Activated CD8-positive, alpha-beta T cell treated with anti-CD3 and anti-CD28 coated beads for 36 hours (primary cell): Measurements from ENCODE around the gene NOC2L. TPM values are rescaled to one million over a fixed set of nuclear protein-coding genes. Genes with fewer than 3 reads are reported as not detected.

Experiments
- ATAC-seq: fragments of 200-7000 bp; cut with Tn5 transposase; one replicate; pipeline ENCODE4 v1.10.0; 2021; ENCODE audit warnings: mild to moderate bottlenecking, moderate library complexity
- CTCF ChIA-PET: fragments of 350-600 bp; sonication (Branson Sonifier 250); formaldehyde crosslinking; loops from one replicate; lab custom pipeline; 2021; ENCODE audit warnings: antibody characterized with exemption; lab: Charles Lee
- POLR2A ChIA-PET: fragments of 350-600 bp; sonication (Branson Sonifier 250); formaldehyde crosslinking; loops from one replicate; lab custom pipeline; 2021; ENCODE audit warnings: antibody characterized with exemption; lab: Charles Lee
- DNase-seq: peaks from one replicate; pipeline ENCODE4 v3.0.0-alpha.2; 2020
- H3K27ac Mint-ChIP-seq: one replicate; pipeline ENCODE4 v1.8.0; 2021; ENCODE audit warnings: mild to moderate bottlenecking, mixed read lengths
- H3K27me3 Mint-ChIP-seq: one replicate; pipeline ENCODE4 v1.8.0; 2021; ENCODE audit warnings: mixed read lengths
- H3K36me3 Mint-ChIP-seq: one replicate; pipeline ENCODE4 v1.8.0; 2021; ENCODE audit warnings: low read depth, mixed read lengths
- H3K4me1 Mint-ChIP-seq: one replicate; pipeline ENCODE4 v1.8.0; 2021; ENCODE audit warnings: low read depth, mixed read lengths
- H3K4me3 Mint-ChIP-seq: one replicate; pipeline ENCODE4 v1.8.0; 2021; ENCODE audit warnings: mild to moderate bottlenecking, moderate library complexity, mixed read lengths
- H3K9me3 Mint-ChIP-seq: one replicate; pipeline ENCODE4 v1.8.0; 2021; ENCODE audit warnings: mixed read lengths
- intact Hi-C: fragments of 100-400 bp; cut with micrococcal nuclease; formaldehyde crosslinking; loops from one replicate; pipeline ENCODE4 v1.10.0; 2022
- total RNA-seq, 2 experiments: library from RNA; stranded (reverse); gene quantifications; one replicate each; pipeline ENCODE4 v1.2.3, GENCODE V29; 2021
- TF ChIP-seq, protein P1 (sequence below): fragments of 200-600 bp; IDR thresholded peaks from one replicate; pipeline ENCODE4 v1.8.0; 2022; ENCODE audit warnings: antibody characterized with exemption, mild to moderate bottlenecking

NOC2L gene
- total RNA-seq, 2 experiments from 2014 or later: 138 to 139 TPM

DNA sequence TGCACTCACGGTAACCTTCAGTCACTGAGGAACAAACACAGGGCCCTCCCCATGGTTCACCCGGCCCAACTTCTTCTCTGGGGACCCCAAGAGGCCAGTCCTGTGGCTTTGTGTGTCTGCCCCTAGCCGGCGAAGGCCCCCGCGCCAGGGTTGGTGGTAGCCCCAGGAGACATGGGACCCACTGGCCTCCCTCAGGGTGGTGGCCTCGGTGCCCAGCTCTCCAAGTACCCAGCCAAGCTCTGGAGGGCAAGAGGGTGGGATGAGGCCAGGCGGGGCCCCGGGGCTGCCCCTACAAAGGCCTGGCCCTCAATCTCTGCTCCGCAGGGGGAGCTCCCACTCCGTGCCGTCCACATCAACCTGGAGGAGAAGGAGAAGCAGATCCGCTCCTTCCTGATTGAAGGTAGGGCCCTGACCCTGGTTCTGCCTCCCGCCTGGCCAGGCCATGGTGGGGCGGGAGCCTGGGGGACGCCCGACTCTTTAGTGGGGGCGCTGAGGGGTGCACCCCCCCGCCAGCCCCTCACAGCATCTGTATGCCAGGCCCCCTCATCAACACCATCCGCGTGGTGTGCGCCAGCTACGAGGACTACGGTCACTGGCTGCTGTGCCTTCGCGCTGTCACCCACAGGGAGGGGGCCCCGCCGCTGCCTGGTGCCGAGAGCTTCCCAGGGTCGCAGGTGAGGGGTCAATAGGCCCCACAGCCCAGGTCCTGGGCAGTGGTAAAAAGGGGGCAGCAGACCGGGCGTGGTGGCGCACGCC lies 12.9 kb upstream of the NOC2L start:
- H3K4me3 Mint-ChIP-seq: no peak overlapping the region
- no peak for ATAC-seq
- H3K4me1 Mint-ChIP-seq: no peaks in the 10 kb centered on the region
- POLR2A ChIA-PET: no interaction called here
- H3K27ac Mint-ChIP-seq: no peak overlapping the region
- CTCF ChIA-PET: interaction anchor here (1.0 kb wide), 1 partner anchor 9 kb away, joined by 3 read pairs; the partner anchor contains the start of gene PERM1
- no peak for DNase-seq
- TF ChIP-seq, protein P1, sequence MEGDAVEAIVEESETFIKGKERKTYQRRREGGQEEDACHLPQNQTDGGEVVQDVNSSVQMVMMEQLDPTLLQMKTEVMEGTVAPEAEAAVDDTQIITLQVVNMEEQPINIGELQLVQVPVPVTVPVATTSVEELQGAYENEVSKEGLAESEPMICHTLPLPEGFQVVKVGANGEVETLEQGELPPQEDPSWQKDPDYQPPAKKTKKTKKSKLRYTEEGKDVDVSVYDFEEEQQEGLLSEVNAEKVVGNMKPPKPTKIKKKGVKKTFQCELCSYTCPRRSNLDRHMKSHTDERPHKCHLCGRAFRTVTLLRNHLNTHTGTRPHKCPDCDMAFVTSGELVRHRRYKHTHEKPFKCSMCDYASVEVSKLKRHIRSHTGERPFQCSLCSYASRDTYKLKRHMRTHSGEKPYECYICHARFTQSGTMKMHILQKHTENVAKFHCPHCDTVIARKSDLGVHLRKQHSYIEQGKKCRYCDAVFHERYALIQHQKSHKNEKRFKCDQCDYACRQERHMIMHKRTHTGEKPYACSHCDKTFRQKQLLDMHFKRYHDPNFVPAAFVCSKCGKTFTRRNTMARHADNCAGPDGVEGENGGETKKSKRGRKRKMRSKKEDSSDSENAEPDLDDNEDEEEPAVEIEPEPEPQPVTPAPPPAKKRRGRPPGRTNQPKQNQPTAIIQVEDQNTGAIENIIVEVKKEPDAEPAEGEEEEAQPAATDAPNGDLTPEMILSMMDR: no peak
- no peaks in the 10 kb centered on the region for H3K36me3 Mint-ChIP-seq
- peaks cover 20% of the 10 kb centered on the region for H3K27me3 Mint-ChIP-seq
- H3K9me3 Mint-ChIP-seq: peaks cover 2% of the 10 kb centered on the region
- intact Hi-C loops: no loop called here

DNA sequence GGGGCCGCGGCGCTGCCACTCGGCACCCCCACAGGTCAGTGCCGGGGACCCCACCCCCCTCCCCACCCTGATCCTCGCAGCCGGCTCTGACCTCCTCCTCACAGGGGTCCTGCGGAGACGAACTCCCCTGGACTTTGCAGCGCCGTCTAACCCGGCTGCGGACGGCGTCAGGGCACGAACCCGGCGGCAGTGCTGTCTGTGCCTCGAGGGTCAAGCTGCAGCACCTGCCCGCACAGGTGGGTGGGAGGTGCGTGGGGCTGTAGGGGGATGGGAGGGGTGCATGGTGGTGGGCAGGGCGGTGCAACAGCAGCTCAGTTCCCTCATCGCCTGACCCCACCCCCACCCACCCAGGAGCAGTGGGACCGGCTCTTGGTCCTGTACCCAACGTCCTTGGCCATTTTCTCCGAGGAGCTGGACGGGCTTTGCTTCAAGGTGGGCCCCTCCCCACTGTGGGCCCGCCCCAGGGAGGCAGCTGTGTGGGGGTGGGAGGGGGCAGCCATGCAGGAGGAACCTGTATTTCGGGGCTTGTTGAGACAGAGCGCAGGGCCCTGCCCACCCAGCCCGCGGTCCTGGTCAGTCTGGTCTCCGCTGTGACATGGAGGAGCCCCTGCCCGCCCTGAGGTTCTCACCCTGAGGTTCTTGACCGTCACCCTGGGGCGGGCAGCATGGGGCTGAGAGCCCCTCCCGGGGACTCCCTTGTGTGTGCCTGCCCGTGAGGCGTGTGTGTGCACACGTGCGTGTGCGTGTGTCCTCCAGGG lies 12.1 kb upstream of the NOC2L start:
- DNase-seq (no peak), ATAC-seq (no peak)
- Mint-ChIP-seq H3K4me3 (no peak overlapping the region), H3K27me3 (peaks cover 20% of the 10 kb centered on the region), H3K4me1 (no peaks in the 10 kb centered on the region), H3K36me3 (no peaks in the 10 kb centered on the region), H3K27ac (no peak overlapping the region), H3K9me3 (peaks cover 2% of the 10 kb centered on the region)
- TF ChIP-seq, protein P1: no peak
- ChIA-PET CTCF (interaction anchor here (0.8 to 1.0 kb wide), 2 partner anchors 10 to 13 kb away, joined by 3 read pairs; partner anchors contain the start of gene PERM1), POLR2A (no interaction called here)
- intact Hi-C loops: no loop called here

DNA sequence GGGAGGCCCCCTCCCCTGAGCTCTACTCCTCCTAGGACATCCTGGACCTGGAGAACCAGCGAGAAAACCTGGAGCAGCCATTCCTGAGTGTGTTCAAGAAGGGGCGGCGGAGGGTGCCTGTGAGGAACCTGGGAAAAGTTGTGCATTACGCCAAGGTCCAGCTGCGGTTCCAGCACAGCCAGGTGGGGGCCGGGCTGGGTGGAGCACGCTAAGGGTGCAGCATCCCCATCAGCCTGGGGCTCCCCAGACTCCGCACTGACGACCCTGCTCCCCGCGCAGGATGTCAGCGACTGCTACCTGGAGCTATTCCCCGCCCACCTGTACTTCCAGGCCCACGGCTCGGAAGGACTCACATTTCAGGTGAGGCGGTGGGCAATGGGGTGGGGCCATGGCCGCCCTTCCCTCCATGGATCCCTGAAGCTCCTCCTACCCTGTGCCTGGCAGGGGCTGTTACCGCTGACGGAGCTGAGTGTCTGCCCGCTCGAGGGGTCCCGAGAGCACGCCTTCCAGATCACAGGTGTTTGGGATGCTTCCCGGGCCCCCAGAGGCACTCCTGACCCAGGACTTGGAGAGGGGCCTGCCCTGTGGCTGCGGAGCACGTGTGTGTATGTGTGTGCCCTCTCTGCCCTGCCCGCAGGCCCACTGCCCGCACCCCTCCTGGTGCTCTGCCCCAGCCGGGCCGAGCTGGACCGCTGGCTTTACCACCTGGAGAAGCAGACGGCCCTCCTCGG lies 11.4 kb upstream of the NOC2L start:
- H3K4me3 Mint-ChIP-seq: no peak overlapping the region
- peaks cover 15% of the 10 kb centered on the region for H3K27me3 Mint-ChIP-seq
- ChIA-PET CTCF (interaction anchor here (0.8 kb wide), 1 partner anchor 14 kb away, joined by 3 read pairs; no protein-coding TSS in a partner anchor), POLR2A (interaction anchor here (1.0 kb wide), 1 partner anchor 19 kb away, joined by 3 read pairs; no protein-coding TSS in a partner anchor)
- DNase-seq: no peak
- H3K36me3 Mint-ChIP-seq: no peaks in the 10 kb centered on the region
- ATAC-seq: no peak
- TF ChIP-seq, protein P1: no peak
- H3K4me1 Mint-ChIP-seq: peaks cover 6% of the 10 kb centered on the region
- no peak overlapping the region for H3K27ac Mint-ChIP-seq
- intact Hi-C loops: no loop called here
- peaks cover 2% of the 10 kb centered on the region for H3K9me3 Mint-ChIP-seq

DNA sequence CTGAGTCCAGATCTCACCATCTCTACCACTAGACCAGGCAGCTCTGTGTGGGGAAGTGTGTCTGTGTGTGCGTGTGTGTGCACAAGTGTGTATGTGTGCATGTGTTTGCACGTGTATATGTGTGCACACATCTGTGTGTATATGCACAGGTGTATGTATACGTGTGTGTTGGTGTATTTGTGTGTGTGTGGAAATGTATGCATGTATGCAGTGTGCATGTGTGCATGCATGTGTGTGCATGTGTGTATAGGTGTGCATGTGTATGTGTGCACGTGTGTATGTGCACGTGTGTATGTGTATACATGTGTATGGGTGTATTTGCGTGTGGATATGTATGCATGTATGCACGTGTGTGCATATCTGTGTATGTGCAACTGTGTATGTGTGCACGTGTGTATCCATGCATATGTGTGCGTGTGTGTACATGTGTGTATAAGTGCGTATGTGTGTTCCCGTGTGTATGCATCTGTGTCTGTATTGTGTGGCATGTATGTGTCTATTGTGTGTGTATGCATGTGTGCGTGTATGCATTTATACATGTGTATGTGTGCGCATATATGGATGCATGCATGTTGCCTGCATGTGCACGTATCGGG lies 10.3 kb upstream of the NOC2L start:
- CTCF ChIA-PET: no interaction called here
- peaks cover 7% of the 10 kb centered on the region for H3K4me1 Mint-ChIP-seq
- intact Hi-C loops: no loop called here

More for the DNA sequence above, 10.3 kb upstream of the NOC2L start:
- H3K27ac Mint-ChIP-seq: no peak overlapping the region
- TF ChIP-seq, protein P1: no peak
- H3K4me3 Mint-ChIP-seq: no peak overlapping the region
- DNase-seq: no peak
- no peak for ATAC-seq
- H3K27me3 Mint-ChIP-seq: peaks cover 13% of the 10 kb centered on the region
- peaks cover 2% of the 10 kb centered on the region for H3K9me3 Mint-ChIP-seq
- peaks cover 2% of the 10 kb centered on the region for H3K36me3 Mint-ChIP-seq
- POLR2A ChIA-PET: interaction anchor here (1.0 kb wide), 1 partner anchor 20 kb away, joined by 3 read pairs; no protein-coding TSS in a partner anchor
